Measurements from ENCODE around the gene AKAP10.
"Not testable (repeated sequence)": the region's sequence is repeated elsewhere in the genome, so short reads cannot be mapped to it uniquely, and the experiment has no call there.

Gene AKAP10

GRCh38 chr17:19867079-19867328 is 110.6 kb downstream of the AKAP10 start:
- peak; percentile 79 for DNase-seq

GRCh38 chr17:19865021-19865420 is 112.6 kb downstream of the AKAP10 start:
- DNase-seq, result no peak

GRCh38 chr17:19860647-19861177 is 116.9 kb downstream of the AKAP10 start:
- DNase-seq, result not testable (repeated sequence)

- no peak for DNase-seq
These were observed 120.0 kb downstream of the AKAP10 start for GRCh38 chr17:19857640-19858039.

All from right forelimb (tissue), 1 donor.